GM12891 (cell line): ENCODE measurements around the gene EYS.

Experiments
- DNase-seq: peaks from one replicate; pipeline ENCODE4 v3.0.0; 2011; ENCODE audit warnings: low spot score; ENCODE audit not compliant: insufficient read length
- FAIRE-seq: peaks from 2 replicates; lab custom pipeline; 2011; peaks lifted over from hg19 to GRCh38; lab: Jason Lieb, UNC
- PAX5 ChIP-seq: IDR thresholded peaks from 2 replicates; pipeline ENCODE4 v1.6.1; 2011; ENCODE audit warnings: low read length, moderate library complexity, mild to moderate bottlenecking; ENCODE audit not compliant: insufficient read depth, severe bottlenecking
- POLR2A ChIP-seq: IDR thresholded peaks from 2 replicates; pipeline ENCODE4 v1.6.1; 2011; ENCODE audit warnings: low read depth, low read length, control low read depth
- POLR2AphosphoS5 ChIP-seq: IDR thresholded peaks from 2 replicates; pipeline ENCODE4 v1.6.1; 2011; ENCODE audit warnings: low read depth, low read length, control low read depth
- POU2F2 ChIP-seq: IDR thresholded peaks from 2 replicates; pipeline ENCODE4 v1.6.1; 2011; ENCODE audit warnings: low read depth, mild to moderate bottlenecking, control low read depth, low read length, moderate library complexity
- SPI1 ChIP-seq: IDR thresholded peaks from 2 replicates; pipeline ENCODE4 v1.6.1; 2011; ENCODE audit warnings: low read depth, low read length, control low read depth
- TAF1 ChIP-seq: IDR thresholded peaks from 2 replicates; pipeline ENCODE4 v1.6.1; 2011; ENCODE audit warnings: low read depth, low read length, control low read depth

Gene EYS

GRCh38 chr6:64146876-64147275 lies 1560.2 kb downstream of the EYS start:
- DNase-seq (no peak), FAIRE-seq (no peak)
- TF ChIP-seq POU2F2 (no peak), PAX5 (no peak), SPI1 (no peak), POLR2A (no peak), POLR2AphosphoS5 (no peak), TAF1 (no peak)

GRCh38 chr6:64146094-64146493 lies 1560.9 kb downstream of the EYS start:
- DNase-seq = no peak
- no peak for FAIRE-seq

GRCh38 chr6:64145658-64146057 lies 1561.4 kb downstream of the EYS start:
- no peak for TF ChIP-seq POLR2A
- no peak for TF ChIP-seq PAX5
- no peak for TF ChIP-seq POU2F2
- no peak for TF ChIP-seq POLR2AphosphoS5
- TF ChIP-seq SPI1 = no peak
- no peak for TF ChIP-seq TAF1
- FAIRE-seq = no peak
- no peak for DNase-seq

More at GRCh38 chr6:64146094-64146493, 1560.9 kb downstream of the EYS start:
- TF ChIP-seq POLR2A (no peak), POU2F2 (no peak), TAF1 (no peak), SPI1 (no peak), POLR2AphosphoS5 (no peak), PAX5 (no peak)

- TF ChIP-seq POU2F2 (no peak), SPI1 (no peak), TAF1 (no peak), PAX5 (no peak), POLR2AphosphoS5 (no peak), POLR2A (no peak)
- DNase-seq = no peak
- FAIRE-seq = no peak
Measured at GRCh38 chr6:64143101-64143500, 1563.9 kb downstream of the EYS start.

GRCh38 chr6:64141680-64142079 lies 1565.3 kb downstream of the EYS start:
- FAIRE-seq (no peak), DNase-seq (no peak)
- no peak for TF ChIP-seq PAX5
- TF ChIP-seq POLR2A = no peak
- TF ChIP-seq TAF1 = no peak

GRCh38 chr6:64128301-64129024 lies 1578.6 kb downstream of the EYS start:
- no peak for FAIRE-seq
- no peak for DNase-seq

GRCh38 chr6:64123761-64124633 lies 1583.0 kb downstream of the EYS start:
- DNase-seq (no peak), FAIRE-seq (no peak)
- TF ChIP-seq POU2F2 (no peak), PAX5 (no peak), POLR2AphosphoS5 (no peak), POLR2A (no peak), TAF1 (no peak), SPI1 (no peak)

More at GRCh38 chr6:64128301-64129024, 1578.6 kb downstream of the EYS start:
- TF ChIP-seq POU2F2 (no peak), POLR2AphosphoS5 (no peak), TAF1 (no peak), PAX5 (no peak), SPI1 (no peak), POLR2A (no peak)

GRCh38 chr6:64122712-64123375 lies 1584.2 kb downstream of the EYS start:
- TF ChIP-seq POLR2AphosphoS5 (no peak), POU2F2 (no peak), TAF1 (no peak), PAX5 (no peak), SPI1 (no peak), POLR2A (no peak)
- DNase-seq (no peak), FAIRE-seq (no peak)

GRCh38 chr6:64121011-64121565 lies 1585.9 kb downstream of the EYS start:
- DNase-seq = no peak

More at GRCh38 chr6:64121011-64121565, 1585.9 kb downstream of the EYS start:
- TF ChIP-seq TAF1 (no peak), POLR2A (no peak), POU2F2 (no peak), POLR2AphosphoS5 (no peak), SPI1 (no peak), PAX5 (no peak)
- no peak for FAIRE-seq
